ENCODE results near the gene HDAC8. TPM values are rescaled to one million over a fixed set of nuclear protein-coding genes. Genes with fewer than 3 reads are reported as not detected.

Gene HDAC8
- total and polyA plus RNA-seq, 9 of the 15 experiments (the other 6 are each of a cell fraction or from before 2014, with no cell fraction given), result 18.9 to 53.8 (median 28.7) TPM

DNA sequence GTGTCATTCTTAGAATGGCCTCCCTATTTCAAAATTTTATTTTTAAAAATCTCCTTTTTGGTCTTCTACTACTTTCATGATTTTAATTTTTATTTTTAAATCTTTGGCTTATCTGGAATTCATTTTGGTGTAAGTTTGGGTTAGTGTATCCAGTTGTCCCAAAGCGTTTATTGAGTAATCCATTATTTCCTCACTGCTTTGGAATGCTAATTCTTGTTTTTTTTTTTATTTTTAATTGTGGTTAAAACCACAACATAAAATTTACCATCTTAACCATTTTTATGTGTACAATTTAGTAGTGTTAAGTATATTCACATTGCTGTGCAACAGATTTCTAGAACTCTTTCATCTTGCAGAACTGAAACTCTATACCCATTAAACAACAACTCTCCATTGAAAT, 275.7 kb downstream of the HDAC8 start:
- Histone ChIP-seq H3K4me2 (ENCODE audit: insufficient read depth, low read length) (no peak overlapping the region), H2AFZ (ENCODE audit: low read depth, low read length) (no peak overlapping the region), H3K9me3 (replicated peaks; ENCODE audit: control insufficient read depth, insufficient read depth, low read depth, low read length) (no peaks in the 10 kb centered on the region), H3K4me1 (replicated peaks in 1 of 2; ENCODE audit: control insufficient read depth in 2 of 2, insufficient read depth in 2 of 2, low read length in 2 of 2) (no peaks in the 10 kb centered on the region; a peak in 1 of 5 replicates), H3K79me2 (ENCODE audit: control insufficient read depth, insufficient read depth, low read length) (no peaks in the 10 kb centered on the region), H3K9me1 (ENCODE audit: control insufficient read depth, insufficient read depth, low read length) (no peaks in the 10 kb centered on the region), H3K27me3 (ENCODE audit: control insufficient read depth in 2 of 2, insufficient read depth in 2 of 2, low read length in 2 of 2) (no peaks in the 10 kb centered on the region; a peak in 1 of 5 replicates), H3K36me3 (ENCODE audit: control insufficient read depth, insufficient read depth, low read length) (no peaks in the 10 kb centered on the region), H3K4me3 (no peak overlapping the region), H3K27ac (ENCODE audit: extremely low read depth, low read depth, low read length) (no peak overlapping the region), H3K9ac (ENCODE audit: insufficient read depth in 1 of 2, low read depth in 2 of 2, low read length in 2 of 2) (no peak overlapping the region), H4K20me1 (replicated peaks; ENCODE audit: control insufficient read depth, insufficient read depth, low read length) (no peaks in the 10 kb centered on the region)
- ATAC-seq (no peak), DNase-seq (ENCODE audit: extremely low read depth in 1 of 4, low spot score in 3 of 4) (no peak), FAIRE-seq (no peak)
- intact Hi-C loops (cut with micrococcal nuclease), result loop anchor here (5.0 kb wide), 1 partner anchor 245 kb away; no protein-coding TSS in a partner anchor
- POLR2A ChIA-PET, result no interaction called here
- no TSS peak for BruUV-seq (replicated peaks)
- TF ChIP-seq FOXK2 (conservative IDR thresholded peaks at IDR 0.05 in 1 of 2, IDR thresholded peaks at IDR 0.05 in 1 of 2; ENCODE audit: low read depth in 2 of 2) (no peak), MEIS2 (IDR thresholded peaks at IDR 0.05; ENCODE audit: partially characterized antibody) (no peak), ETV1 (tag; conservative IDR thresholded peaks at IDR 0.05; ENCODE audit: low read depth) (no peak), ZNF695 (CRISPR knock-in tag; IDR thresholded peaks at IDR 0.05) (no peak), ZNF124 (CRISPR knock-in tag; IDR thresholded peaks at IDR 0.05) (no peak), HMGN3 (IDR thresholded peaks at IDR 0.05; ENCODE audit: borderline replicate concordance, extremely low read depth, insufficient read length, low read depth, low read length) (no peak), SRSF3 (IDR thresholded peaks at IDR 0.05; ENCODE audit: insufficient read depth, low read length) (no peak), RFX1 (IDR thresholded peaks at IDR 0.05) (no peak), ZFP1 (CRISPR knock-in tag; IDR thresholded peaks at IDR 0.05) (no peak), MIER1 (IDR thresholded peaks at IDR 0.05; ENCODE audit: low read depth) (no peak), EZH2 (IDR thresholded peaks at IDR 0.05; ENCODE audit: borderline replicate concordance, low read depth, low read length) (no peak), KAT8 (IDR thresholded peaks at IDR 0.05; ENCODE audit: low read depth) (no peak), FIP1L1 (IDR thresholded peaks at IDR 0.05; ENCODE audit: low read depth, low read length, poor library complexity, severe bottlenecking) (no peak), FOSL1 (tag; conservative IDR thresholded peaks at IDR 0.05) (no peak), KHSRP (IDR thresholded peaks at IDR 0.05) (no peak)
- TF ChIP-seq, protein P1, sequence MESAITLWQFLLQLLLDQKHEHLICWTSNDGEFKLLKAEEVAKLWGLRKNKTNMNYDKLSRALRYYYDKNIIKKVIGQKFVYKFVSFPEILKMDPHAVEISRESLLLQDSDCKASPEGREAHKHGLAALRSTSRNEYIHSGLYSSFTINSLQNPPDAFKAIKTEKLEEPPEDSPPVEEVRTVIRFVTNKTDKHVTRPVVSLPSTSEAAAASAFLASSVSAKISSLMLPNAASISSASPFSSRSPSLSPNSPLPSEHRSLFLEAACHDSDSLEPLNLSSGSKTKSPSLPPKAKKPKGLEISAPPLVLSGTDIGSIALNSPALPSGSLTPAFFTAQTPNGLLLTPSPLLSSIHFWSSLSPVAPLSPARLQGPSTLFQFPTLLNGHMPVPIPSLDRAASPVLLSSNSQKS (CRISPR knock-in tag; IDR thresholded peaks at IDR 0.05), result no peak
- TF ChIP-seq, protein P2, sequence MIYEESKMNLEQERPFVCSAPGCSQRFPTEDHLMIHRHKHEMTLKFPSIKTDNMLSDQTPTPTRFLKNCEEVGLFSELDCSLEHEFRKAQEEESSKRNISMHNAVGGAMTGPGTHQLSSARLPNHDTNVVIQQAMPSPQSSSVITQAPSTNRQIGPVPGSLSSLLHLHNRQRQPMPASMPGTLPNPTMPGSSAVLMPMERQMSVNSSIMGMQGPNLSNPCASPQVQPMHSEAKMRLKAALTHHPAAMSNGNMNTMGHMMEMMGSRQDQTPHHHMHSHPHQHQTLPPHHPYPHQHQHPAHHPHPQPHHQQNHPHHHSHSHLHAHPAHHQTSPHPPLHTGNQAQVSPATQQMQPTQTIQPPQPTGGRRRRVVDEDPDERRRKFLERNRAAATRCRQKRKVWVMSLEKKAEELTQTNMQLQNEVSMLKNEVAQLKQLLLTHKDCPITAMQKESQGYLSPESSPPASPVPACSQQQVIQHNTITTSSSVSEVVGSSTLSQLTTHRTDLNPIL (CRISPR knock-in tag; IDR thresholded peaks at IDR 0.05), result no peak
- in situ Hi-C loops (cut with MboI), result no loop called here
- 8% methylated on average over 1 of the region's 1 CpG for WGBS (ENCODE audit: insufficient coverage, low coverage, missing lambda C conversion rate)
- CTCF ChIA-PET (ENCODE audit: low intra/inter-chr PET ratio), result no interaction called here
